ENCODE data around the gene JPH2. TPM values are rescaled to one million over a fixed set of nuclear protein-coding genes. Genes with fewer than 3 reads are reported as not detected.

Gene JPH2
- total RNA-seq, 2 donors from 2014 or later = 0.29 to 0.46 TPM

GRCh38 chr20:44065401-44066340, 121.3 kb downstream of the JPH2 start:
- Mint-ChIP-seq H3K27me3 (ENCODE audit: low read depth) (no peaks in the 10 kb centered on the region), H3K4me1 (ENCODE audit: low read depth) (peaks cover 44% of the 10 kb centered on the region), H3K36me3 (ENCODE audit: insufficient read depth in 2 of 2) (peaks cover 1 to 2% of the 10 kb centered on the region in 2 donors), H3K27ac (no peak overlapping the region), H3K4me3 (no peak overlapping the region), H3K9me3 (peaks cover under 1 to 5% of the 10 kb centered on the region in 2 donors)
- no peak for ATAC-seq (replicated peaks in 1 of 2)
- no peak for DNase-seq

DNA sequence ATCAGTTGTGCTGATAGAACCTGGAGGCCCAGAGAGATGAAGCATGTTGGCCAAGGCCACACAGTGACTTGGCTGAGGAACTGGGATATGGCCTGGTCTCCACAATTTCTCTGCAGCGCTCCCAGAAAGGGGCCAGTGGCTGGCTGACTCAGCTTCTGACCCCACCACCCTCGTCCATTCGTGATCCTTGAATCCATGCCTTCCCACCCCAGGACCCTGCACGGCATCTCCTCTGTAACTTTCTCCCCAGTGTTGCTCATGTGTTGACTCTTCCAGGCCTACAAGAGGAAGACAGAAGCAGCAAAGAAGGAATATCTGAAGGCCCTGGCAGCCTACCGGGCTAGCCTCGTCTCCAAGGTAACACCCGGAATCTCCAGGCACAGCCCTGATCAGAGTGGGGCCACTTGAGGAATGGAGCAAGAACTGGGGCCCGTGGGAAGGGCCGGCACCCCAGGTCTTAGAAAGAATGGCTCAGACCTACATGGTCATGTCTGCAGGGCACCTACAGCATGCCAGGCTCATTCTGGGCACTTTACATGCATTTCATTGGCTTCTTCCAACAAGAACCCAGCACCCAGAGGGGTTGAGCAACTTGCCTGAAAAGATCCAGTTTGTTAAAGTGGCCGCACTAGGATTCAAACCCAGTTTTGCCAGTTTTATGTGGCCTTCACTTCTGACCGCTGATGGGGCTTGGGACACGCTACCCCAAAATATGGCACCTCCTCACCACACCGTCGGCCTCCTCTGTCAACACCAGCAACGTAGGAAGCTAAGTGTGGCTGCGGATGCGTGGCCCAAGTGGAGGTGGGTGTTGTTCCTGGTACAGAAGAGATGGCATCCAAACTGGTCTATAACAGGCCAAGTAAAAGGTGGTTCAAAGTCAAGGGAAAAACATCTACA, 122.2 kb downstream of the JPH2 start:
- Mint-ChIP-seq H3K4me3 (no peak overlapping the region), H3K27me3 (ENCODE audit: low read depth) (no peaks in the 10 kb centered on the region), H3K36me3 (ENCODE audit: insufficient read depth in 2 of 2) (peaks cover 1 to 2% of the 10 kb centered on the region in 2 donors), H3K4me1 (ENCODE audit: low read depth) (peaks cover 38% of the 10 kb centered on the region), H3K9me3 (peaks cover 2 to 5% of the 10 kb centered on the region in 2 donors), H3K27ac (no peak overlapping the region)
- ATAC-seq (replicated peaks in 1 of 2) (no peak), DNase-seq (no peak)

Other genes starting within 250 kb of the JPH2 start
- 10 to 100 TPM; 47.1 to 47.5 TPM for gene OSER1, start 23.6 kb upstream of the JPH2 start, total RNA-seq
- gene GDAP1L1, start 60.1 kb upstream of the JPH2 start, total RNA-seq = 1 to 10 TPM in 1 of 2 donors, under 1 TPM in 1; 1.00 to 1.0 TPM
- gene FITM2, start 124.0 kb upstream of the JPH2 start, total RNA-seq = 1 to 10 TPM; 2.9 to 3.1 TPM
- not detected for gene R3HDML, start 149.9 kb upstream of the JPH2 start, total RNA-seq
- not detected for gene HNF4A, start 168.5 kb upstream of the JPH2 start, total RNA-seq

Data from activated T-cell treated with anti-CD3 and anti-CD28 coated beads, Interleukin-2, amount 50 U/mL, for 72 hours (primary cell).